Measurements from ENCODE around the gene ZDHHC22.

ZDHHC22 gene

GRCh38 chr14:77109656-77110055 is 31.9 kb downstream of the ZDHHC22 start:
- Histone ChIP-seq H3K4me3 (ENCODE audit: low read depth in 1 of 2, low read length in 2 of 2) (no peak overlapping the region), H3K27ac (ENCODE audit: low read depth, low read length) (no peak overlapping the region), H3K36me3 (ENCODE audit: insufficient read depth, low read length) (peaks cover 66% of the 10 kb centered on the region), H3K27me3 (ENCODE audit: control insufficient read depth in 1 of 2, insufficient read depth in 2 of 2, low read length in 2 of 2) (no peaks in the 10 kb centered on the region), H3K9me3 (ENCODE audit: low read length) (no peaks in the 10 kb centered on the region), H3K4me1 (ENCODE audit: insufficient read depth, low read length) (peaks cover 53% of the 10 kb centered on the region), H3K9ac (ENCODE audit: low read length) (no peak overlapping the region)

- H3K36me3 ChIP-seq (ENCODE audit: insufficient read depth, low read length): peaks cover 57% of the 10 kb centered on the region
- H3K27ac ChIP-seq (ENCODE audit: low read depth, low read length): no peak overlapping the region
- H3K4me1 ChIP-seq (ENCODE audit: insufficient read depth, low read length): peaks cover 62% of the 10 kb centered on the region
- no peaks in the 10 kb centered on the region for H3K27me3 ChIP-seq (ENCODE audit: control insufficient read depth in 1 of 2, insufficient read depth in 2 of 2, low read length in 2 of 2)
- no peak overlapping the region for H3K4me3 ChIP-seq (ENCODE audit: low read depth in 1 of 2, low read length in 2 of 2)
- H3K9ac ChIP-seq (ENCODE audit: low read length): no peak overlapping the region
- no peaks in the 10 kb centered on the region for H3K9me3 ChIP-seq (ENCODE audit: low read length)
Observed at GRCh38 chr14:77108753-77109152, 32.8 kb downstream of the ZDHHC22 start.

GRCh38 chr14:77107228-77107627 is 34.4 kb downstream of the ZDHHC22 start:
- Histone ChIP-seq H3K27ac (ENCODE audit: low read depth, low read length) (no peak overlapping the region), H3K36me3 (ENCODE audit: insufficient read depth, low read length) (peaks cover 48% of the 10 kb centered on the region), H3K9me3 (ENCODE audit: low read length) (no peaks in the 10 kb centered on the region), H3K4me3 (ENCODE audit: low read depth in 1 of 2, low read length in 2 of 2) (no peak overlapping the region), H3K9ac (ENCODE audit: low read length) (no peak overlapping the region), H3K27me3 (ENCODE audit: control insufficient read depth in 1 of 2, insufficient read depth in 2 of 2, low read length in 2 of 2) (no peaks in the 10 kb centered on the region), H3K4me1 (ENCODE audit: insufficient read depth, low read length) (peaks cover 77% of the 10 kb centered on the region)

- peaks cover 79% of the 10 kb centered on the region for H3K4me1 ChIP-seq (ENCODE audit: insufficient read depth, low read length)
- H3K27ac ChIP-seq (ENCODE audit: low read depth, low read length): no peak overlapping the region
- H3K36me3 ChIP-seq (ENCODE audit: insufficient read depth, low read length): peaks cover 48% of the 10 kb centered on the region
- no peak overlapping the region for H3K4me3 ChIP-seq (ENCODE audit: low read depth in 1 of 2, low read length in 2 of 2)
- H3K9ac ChIP-seq (ENCODE audit: low read length): no peak overlapping the region
- H3K9me3 ChIP-seq (ENCODE audit: low read length): no peaks in the 10 kb centered on the region
- H3K27me3 ChIP-seq (ENCODE audit: control insufficient read depth in 1 of 2, insufficient read depth in 2 of 2, low read length in 2 of 2): no peaks in the 10 kb centered on the region
Observed at GRCh38 chr14:77106666-77107065, 34.9 kb downstream of the ZDHHC22 start.

GRCh38 chr14:77105145-77105939 is 36.2 kb downstream of the ZDHHC22 start:
- Histone ChIP-seq H3K4me1 (ENCODE audit: insufficient read depth, low read length) (peaks cover 79% of the 10 kb centered on the region), H3K27ac (ENCODE audit: low read depth, low read length) (peak overlapping the region; percentile 75), H3K36me3 (ENCODE audit: insufficient read depth, low read length) (peaks cover 48% of the 10 kb centered on the region), H3K27me3 (ENCODE audit: control insufficient read depth in 1 of 2, insufficient read depth in 2 of 2, low read length in 2 of 2) (no peaks in the 10 kb centered on the region), H3K9me3 (ENCODE audit: low read length) (no peaks in the 10 kb centered on the region), H3K9ac (ENCODE audit: low read length) (no peak overlapping the region), H3K4me3 (ENCODE audit: low read depth in 1 of 2, low read length in 2 of 2) (no peak overlapping the region)

- H3K27ac ChIP-seq (ENCODE audit: low read depth, low read length): peak overlapping the region; percentile 75
- no peak overlapping the region for H3K9ac ChIP-seq (ENCODE audit: low read length)
- H3K4me1 ChIP-seq (ENCODE audit: insufficient read depth, low read length): peaks cover 82% of the 10 kb centered on the region
- H3K36me3 ChIP-seq (ENCODE audit: insufficient read depth, low read length): peaks cover 39% of the 10 kb centered on the region
- H3K27me3 ChIP-seq (ENCODE audit: control insufficient read depth in 1 of 2, insufficient read depth in 2 of 2, low read length in 2 of 2): no peaks in the 10 kb centered on the region
- H3K4me3 ChIP-seq (ENCODE audit: low read depth in 1 of 2, low read length in 2 of 2): no peak overlapping the region
- no peaks in the 10 kb centered on the region for H3K9me3 ChIP-seq (ENCODE audit: low read length)
Observed at GRCh38 chr14:77104393-77104792, 37.2 kb downstream of the ZDHHC22 start.

GRCh38 chr14:77103951-77104350 is 37.6 kb downstream of the ZDHHC22 start:
- peaks cover 83% of the 10 kb centered on the region for H3K4me1 ChIP-seq (ENCODE audit: insufficient read depth, low read length)
- peaks cover 35% of the 10 kb centered on the region for H3K36me3 ChIP-seq (ENCODE audit: insufficient read depth, low read length)
- no peaks in the 10 kb centered on the region for H3K9me3 ChIP-seq (ENCODE audit: low read length)
- H3K9ac ChIP-seq (ENCODE audit: low read length): no peak overlapping the region
- no peak overlapping the region for H3K4me3 ChIP-seq (ENCODE audit: low read depth in 1 of 2, low read length in 2 of 2)
- H3K27me3 ChIP-seq (ENCODE audit: control insufficient read depth in 1 of 2, insufficient read depth in 2 of 2, low read length in 2 of 2): no peaks in the 10 kb centered on the region
- peak overlapping the region; percentile 59 for H3K27ac ChIP-seq (ENCODE audit: low read depth, low read length)

- no peak overlapping the region for H3K4me3 ChIP-seq (ENCODE audit: low read depth in 1 of 2, low read length in 2 of 2)
- H3K36me3 ChIP-seq (ENCODE audit: insufficient read depth, low read length): peaks cover 30% of the 10 kb centered on the region
- peaks cover 84% of the 10 kb centered on the region for H3K4me1 ChIP-seq (ENCODE audit: insufficient read depth, low read length)
- peak overlapping the region; percentile 48 for H3K27ac ChIP-seq (ENCODE audit: low read depth, low read length)
- no peaks in the 10 kb centered on the region for H3K9me3 ChIP-seq (ENCODE audit: low read length)
- no peak overlapping the region for H3K9ac ChIP-seq (ENCODE audit: low read length)
- no peaks in the 10 kb centered on the region for H3K27me3 ChIP-seq (ENCODE audit: control insufficient read depth in 1 of 2, insufficient read depth in 2 of 2, low read length in 2 of 2)
Observed at GRCh38 chr14:77103475-77103874, 38.1 kb downstream of the ZDHHC22 start.

- Histone ChIP-seq H3K27me3 (ENCODE audit: control insufficient read depth in 1 of 2, insufficient read depth in 2 of 2, low read length in 2 of 2) (no peaks in the 10 kb centered on the region), H3K9ac (ENCODE audit: low read length) (no peak overlapping the region), H3K27ac (ENCODE audit: low read depth, low read length) (no peak overlapping the region), H3K4me3 (ENCODE audit: low read depth in 1 of 2, low read length in 2 of 2) (no peak overlapping the region), H3K4me1 (ENCODE audit: insufficient read depth, low read length) (peaks cover 85% of the 10 kb centered on the region), H3K9me3 (ENCODE audit: low read length) (no peaks in the 10 kb centered on the region), H3K36me3 (ENCODE audit: insufficient read depth, low read length) (peaks cover 18% of the 10 kb centered on the region)
Observed at GRCh38 chr14:77102154-77102553, 39.4 kb downstream of the ZDHHC22 start.

GRCh38 chr14:77100961-77101360 is 40.6 kb downstream of the ZDHHC22 start:
- H3K4me3 ChIP-seq (ENCODE audit: low read depth in 1 of 2, low read length in 2 of 2): no peak overlapping the region

GRCh38 chr14:77099425-77100167 is 42.0 kb downstream of the ZDHHC22 start:
- Histone ChIP-seq H3K9me3 (ENCODE audit: low read length) (no peaks in the 10 kb centered on the region), H3K36me3 (ENCODE audit: insufficient read depth, low read length) (no peaks in the 10 kb centered on the region), H3K4me1 (ENCODE audit: insufficient read depth, low read length) (peaks cover 71% of the 10 kb centered on the region), H3K4me3 (ENCODE audit: low read depth in 1 of 2, low read length in 2 of 2) (peak overlapping the region in 1 of 2 donors; percentile 85), H3K27ac (ENCODE audit: low read depth, low read length) (peak overlapping the region; percentile 62), H3K9ac (ENCODE audit: low read length) (peak overlapping the region; percentile 96), H3K27me3 (ENCODE audit: control insufficient read depth in 1 of 2, insufficient read depth in 2 of 2, low read length in 2 of 2) (no peaks in the 10 kb centered on the region)

More at GRCh38 chr14:77100961-77101360, 40.6 kb downstream of the ZDHHC22 start:
- H3K36me3 ChIP-seq (ENCODE audit: insufficient read depth, low read length): peaks cover 7% of the 10 kb centered on the region
- peak overlapping the region; percentile 41 for H3K9ac ChIP-seq (ENCODE audit: low read length)
- H3K9me3 ChIP-seq (ENCODE audit: low read length): no peaks in the 10 kb centered on the region
- no peaks in the 10 kb centered on the region for H3K27me3 ChIP-seq (ENCODE audit: control insufficient read depth in 1 of 2, insufficient read depth in 2 of 2, low read length in 2 of 2)
- H3K4me1 ChIP-seq (ENCODE audit: insufficient read depth, low read length): peaks cover 85% of the 10 kb centered on the region
- H3K27ac ChIP-seq (ENCODE audit: low read depth, low read length): peak overlapping the region; percentile 62
